NT2/D1 (cell line): Measurements from ENCODE around the gene CCS.

Experiments
- DNase-seq: peaks from one replicate; pipeline ENCODE4 v3.0.0-alpha.2; 2011; ENCODE audit warnings: low read depth, low spot score
- H3K27me3 ChIP-seq: 2 replicates; pipeline ENCODE4 v1.6.0; 2011; ENCODE audit warnings: mild to moderate bottlenecking; ENCODE audit not compliant: insufficient read length, insufficient read depth
- H3K36me3 ChIP-seq: 2 replicates; pipeline ENCODE4 v1.6.1; 2011; ENCODE audit warnings: mild to moderate bottlenecking, low read length, mixed read lengths; ENCODE audit not compliant: insufficient read depth, insufficient read length
- H3K4me1 ChIP-seq: 2 replicates; pipeline ENCODE4 v1.5.1; 2011; ENCODE audit not compliant: insufficient read depth, insufficient read length
- H3K4me3 ChIP-seq: 2 replicates; pipeline ENCODE4 v1.5.1; 2011; ENCODE audit warnings: low read depth; ENCODE audit not compliant: insufficient read length
- H3K9ac ChIP-seq: 2 replicates; pipeline ENCODE4 v1.6.0; 2011; ENCODE audit warnings: low read depth; ENCODE audit not compliant: insufficient read length
- H3K9me3 ChIP-seq: 2 replicates; pipeline ENCODE4 v1.5.1; 2011; ENCODE audit warnings: mild to moderate bottlenecking, low read length; ENCODE audit not compliant: insufficient read depth
- SUZ12 ChIP-seq: IDR thresholded peaks from 2 replicates; pipeline ENCODE4 v1.6.1; 2011; ENCODE audit not compliant: insufficient read length, insufficient read depth; ENCODE audit errors: extremely low read depth
- YY1 ChIP-seq: IDR thresholded peaks from 2 replicates; pipeline ENCODE4 v1.6.1; 2011; ENCODE audit not compliant: insufficient read length, insufficient read depth
- ZNF274 ChIP-seq: IDR thresholded peaks from 2 replicates; pipeline ENCODE4 v1.6.1; 2011; ENCODE audit warnings: mild to moderate bottlenecking, low read depth, low read length

The CCS gene

GRCh38 chr11:66562275-66562674 is 30.7 kb upstream of the CCS start:
- H3K36me3 ChIP-seq, result no peaks in the 10 kb centered on the region
- DNase-seq, result no peak
- TF ChIP-seq ZNF274, result no peak
- no peak for TF ChIP-seq YY1
- no peak for TF ChIP-seq SUZ12
- peaks cover 4% of the 10 kb centered on the region for H3K4me1 ChIP-seq
- no peak overlapping the region for H3K4me3 ChIP-seq
- no peaks in the 10 kb centered on the region for H3K27me3 ChIP-seq
- H3K9ac ChIP-seq, result no peak overlapping the region
- no peaks in the 10 kb centered on the region for H3K9me3 ChIP-seq

GRCh38 chr11:66562907-66563583 is 29.9 kb upstream of the CCS start:
- Histone ChIP-seq H3K9me3 (no peaks in the 10 kb centered on the region), H3K36me3 (no peaks in the 10 kb centered on the region), H3K9ac (no peak overlapping the region), H3K4me3 (no peak overlapping the region), H3K4me1 (no peaks in the 10 kb centered on the region), H3K27me3 (no peaks in the 10 kb centered on the region)
- TF ChIP-seq ZNF274 (no peak), YY1 (no peak), SUZ12 (no peak)
- DNase-seq, result no peak

- H3K9ac ChIP-seq, result no peak overlapping the region
- no peaks in the 10 kb centered on the region for H3K27me3 ChIP-seq
- H3K4me3 ChIP-seq, result no peak overlapping the region
- DNase-seq, result no peak
- TF ChIP-seq ZNF274 (no peak), YY1 (no peak), SUZ12 (no peak)
- no peaks in the 10 kb centered on the region for H3K4me1 ChIP-seq
- H3K36me3 ChIP-seq, result no peaks in the 10 kb centered on the region
- no peaks in the 10 kb centered on the region for H3K9me3 ChIP-seq
Observed at GRCh38 chr11:66563832-66564231, 29.2 kb upstream of the CCS start.

GRCh38 chr11:66564538-66564937 is 28.4 kb upstream of the CCS start:
- H3K9ac ChIP-seq, result no peak overlapping the region
- H3K4me1 ChIP-seq, result no peaks in the 10 kb centered on the region
- no peak for DNase-seq
- no peaks in the 10 kb centered on the region for H3K9me3 ChIP-seq
- no peak for TF ChIP-seq ZNF274
- no peaks in the 10 kb centered on the region for H3K36me3 ChIP-seq
- no peaks in the 10 kb centered on the region for H3K27me3 ChIP-seq
- no peak overlapping the region for H3K4me3 ChIP-seq

GRCh38 chr11:66564984-66565383 is 28.0 kb upstream of the CCS start:
- Histone ChIP-seq H3K27me3 (no peaks in the 10 kb centered on the region), H3K4me3 (no peak overlapping the region), H3K9ac (no peak overlapping the region), H3K4me1 (no peaks in the 10 kb centered on the region), H3K36me3 (no peaks in the 10 kb centered on the region), H3K9me3 (no peaks in the 10 kb centered on the region)
- TF ChIP-seq YY1, result no peak
- no peak for TF ChIP-seq ZNF274
- no peak for TF ChIP-seq SUZ12
- DNase-seq, result no peak

GRCh38 chr11:66566221-66566620 is 26.8 kb upstream of the CCS start:
- no peaks in the 10 kb centered on the region for H3K4me1 ChIP-seq
- no peaks in the 10 kb centered on the region for H3K27me3 ChIP-seq
- no peak for DNase-seq
- H3K9ac ChIP-seq, result no peak overlapping the region
- H3K36me3 ChIP-seq, result no peaks in the 10 kb centered on the region
- H3K4me3 ChIP-seq, result no peak overlapping the region
- no peaks in the 10 kb centered on the region for H3K9me3 ChIP-seq
- TF ChIP-seq ZNF274, result no peak
- TF ChIP-seq YY1, result no peak
- TF ChIP-seq SUZ12, result no peak

GRCh38 chr11:66567787-66568123 is 25.2 kb upstream of the CCS start:
- Histone ChIP-seq H3K4me3 (no peak overlapping the region), H3K9ac (no peak overlapping the region)

More at GRCh38 chr11:66567787-66568123, 25.2 kb upstream of the CCS start:
- Histone ChIP-seq H3K36me3 (no peaks in the 10 kb centered on the region), H3K27me3 (no peaks in the 10 kb centered on the region), H3K4me1 (no peaks in the 10 kb centered on the region), H3K9me3 (no peaks in the 10 kb centered on the region)
- no peak for DNase-seq
- TF ChIP-seq ZNF274 (no peak), SUZ12 (no peak), YY1 (no peak)
